HepG2 (cell line): ENCODE results near the gene CDK2. TPM values are rescaled to one million over a fixed set of nuclear protein-coding genes. Genes with fewer than 3 reads are reported as not detected.

Experiments used
- ARID5B ChIP-seq: IDR thresholded peaks from 2 replicates; pipeline ENCODE4 v1.4.0; 2020; ENCODE audit warnings: mild to moderate bottlenecking, missing genetic modification reagents
- CBFB ChIP-seq: sonication (generic); formaldehyde crosslinking; IDR thresholded peaks from 2 replicates; pipeline ENCODE4 v1.4.0; 2020; ENCODE audit warnings: missing genetic modification reagents
- CHD4 ChIP-seq: fragments of 200-600 bp; sonication (generic); IDR thresholded peaks from 2 replicates; pipeline ENCODE4 v1.7.0; 2017; ENCODE audit warnings: mild to moderate bottlenecking, low read length, borderline replicate concordance
- CTCF ChIP-seq: sonication (generic); formaldehyde crosslinking; IDR thresholded peaks from 2 replicates; pipeline ENCODE4 v1.5.0; 2020; ENCODE audit warnings: mild to moderate bottlenecking, missing genetic modification reagents, moderate library complexity
- MTERF4 ChIP-seq: sonication (generic); formaldehyde crosslinking; IDR thresholded peaks from 2 replicates; pipeline ENCODE4 v1.8.0; 2023; ENCODE audit warnings: mild to moderate bottlenecking, missing genetic modification reagents
- PATZ1 ChIP-seq: sonication (generic); formaldehyde crosslinking; IDR thresholded peaks from 2 replicates; pipeline ENCODE4 v1.4.0; 2020; ENCODE audit warnings: missing genetic modification reagents
- PRDM10 ChIP-seq: sonication (generic); formaldehyde crosslinking; IDR thresholded peaks from 2 replicates; pipeline ENCODE4 v1.4.0; 2020; ENCODE audit warnings: low read depth, missing genetic modification reagents
- SNAPC5 ChIP-seq: sonication (generic); formaldehyde crosslinking; IDR thresholded peaks from 2 replicates; pipeline ENCODE4 v1.8.1; 2023; ENCODE audit warnings: mild to moderate bottlenecking, missing genetic modification reagents, borderline replicate concordance
- ZBTB38 ChIP-seq: sonication (generic); formaldehyde crosslinking; IDR thresholded peaks from 2 replicates; pipeline ENCODE4 v1.5.1; 2020; ENCODE audit warnings: mild to moderate bottlenecking, missing genetic modification reagents
- ZC3H4 ChIP-seq: sonication (generic); formaldehyde crosslinking; IDR thresholded peaks from 2 replicates; pipeline ENCODE4 v1.4.0; 2020; ENCODE audit warnings: missing genetic modification reagents, borderline replicate concordance
- ZKSCAN1 ChIP-seq: fragments of 150-350 bp; IDR thresholded peaks from 2 replicates; pipeline ENCODE4 v1.6.1; 2014; ENCODE audit warnings: low read length
- ZNF362 ChIP-seq: sonication (generic); formaldehyde crosslinking; IDR thresholded peaks from 2 replicates; pipeline ENCODE4 v1.4.0; 2020; ENCODE audit warnings: missing genetic modification reagents, mild to moderate bottlenecking, borderline replicate concordance
- ZNF747 ChIP-seq: sonication (generic); formaldehyde crosslinking; IDR thresholded peaks from 2 replicates; pipeline ENCODE4 v1.8.1; 2023; ENCODE audit warnings: missing genetic modification reagents, mild to moderate bottlenecking, borderline replicate concordance
- ZNF883 ChIP-seq: sonication (generic); formaldehyde crosslinking; IDR thresholded peaks from 2 replicates; pipeline ENCODE4 v1.5.1; 2020; ENCODE audit warnings: mild to moderate bottlenecking, missing genetic modification reagents; ENCODE audit errors: not compliant biosample characterization
- polyA plus RNA-seq, 8 experiments: library from polyadenylated mRNA; depleted of rRNA in 3 of 8; stranded (reverse) in 7 of 8; unstranded in 1 of 8; fragments of >200 nt; fragmentation: Illumina TruSeq in 4 of 8; extraction: Trizol in 4 of 8; gene quantifications; 2 replicates each; pipeline versions ENCODE4 v1.2.1 to v1.2.3, GENCODE V29; 2011 to 2016; ENCODE audit warnings: low read depth in 4 of 8, missing spikeins in 1 of 8, mixed read lengths in 1 of 8; ENCODE audit not compliant: insufficient read depth in 1 of 8
- total RNA-seq, 5 experiments: library from RNA; depleted of rRNA; stranded (reverse); fragments of >200 nt; fragmentation: Illumina TruSeq; extraction: Trizol; gene quantifications; 2 replicates each; pipeline ENCODE4 v1.2.3, GENCODE V29; 2016; ENCODE audit warnings: low read depth in 1 of 5

CDK2 gene
- total and polyA plus RNA-seq, 2 of the 13 experiments (the other 11 are each of a cell fraction or from before 2014, with no cell fraction given) = 47.5 to 52.6 TPM

- TF ChIP-seq CHD4 = no peak
- no peak for TF ChIP-seq ZBTB38
- TF ChIP-seq ZNF362 (CRISPR knock-in tag) = no peak
- no peak for TF ChIP-seq ZNF747 (CRISPR knock-in tag)
- no peak for TF ChIP-seq CTCF (CRISPR knock-in tag)
- TF ChIP-seq MTERF4 (CRISPR knock-in tag) = no peak
- TF ChIP-seq ZC3H4 (CRISPR knock-in tag) = no peak
- peak; percentile 58 for TF ChIP-seq PATZ1 (CRISPR knock-in tag)
- TF ChIP-seq SNAPC5 (CRISPR knock-in tag) = no peak
- no peak for TF ChIP-seq ZNF883
- no peak for TF ChIP-seq ZKSCAN1
- TF ChIP-seq PRDM10 (CRISPR knock-in tag) = no peak
- no peak for TF ChIP-seq CBFB (CRISPR knock-in tag)
- TF ChIP-seq ARID5B (CRISPR knock-in tag) = 0 out of 2 replicates have a peak, but pooled peaks have one; percentile 12
Observed at GRCh38 chr12:55972042-55972441, 5.4 kb downstream of the CDK2 start (continued).
